Vagina (tissue), 2 donors: ENCODE data around the gene BEST3.
"Not testable (repeated sequence)": the region's sequence is repeated elsewhere in the genome, so short reads cannot be mapped to it uniquely, and the experiment has no call there.

Source experiments
- CTCF ChIP-seq, 3 experiments: fragments of 450-650 bp in 2 of 3; fragments of 200-600 bp in 1 of 3; sonication (generic) in 1 of 3; IDR thresholded peaks; one replicate each; pipeline ENCODE4 v1.5.1; 2017 to 2019; ENCODE audit warnings: antibody characterized with exemption in 3 of 3, mild to moderate bottlenecking in 2 of 3, moderate library complexity in 2 of 3
- POLR2A ChIP-seq, 2 donors: fragments of 450-650 bp; IDR thresholded peaks; one replicate each; pipeline ENCODE4 v1.6.1; 2017; ENCODE audit warnings: antibody characterized with exemption in 2 of 2, mild to moderate bottlenecking in 2 of 2, moderate library complexity in 2 of 2

DNA sequence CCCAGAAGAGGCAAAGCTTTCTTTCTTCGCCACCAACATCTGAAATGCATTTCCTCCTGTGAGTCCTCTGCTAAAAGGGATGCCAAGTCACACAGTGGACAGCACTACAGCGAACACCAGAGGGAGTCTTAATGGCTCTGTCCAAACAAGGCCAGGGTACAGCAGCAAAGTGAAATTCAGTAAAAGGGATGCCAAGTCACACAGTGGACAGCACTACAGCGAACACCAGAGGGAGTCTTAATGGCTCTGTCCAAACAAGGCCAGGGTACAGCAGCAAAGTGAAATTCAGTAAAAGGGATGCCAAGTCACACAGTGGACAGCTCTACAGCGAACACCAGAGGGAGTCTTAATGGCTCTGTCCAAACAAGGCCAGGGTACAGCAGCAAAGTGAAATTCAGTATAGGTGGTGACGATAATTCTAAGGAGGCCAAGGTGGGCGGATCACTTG lies 34.1 kb downstream of the BEST3 start:
- not testable (repeated sequence) for TF ChIP-seq CTCF, POLR2A (IDR thresholded peaks at IDR 0.05)
